Measurements from ENCODE around the gene SULF2.
A peak's percentile ranks its signal among the peaks of the same experiment; 100 is the strongest.

SULF2 gene

GRCh38 chr20:47737923-47738322, 47.4 kb downstream of the SULF2 start:
- no peak for DNase-seq (ENCODE audit: low read depth in 2 of 2)

GRCh38 chr20:47736570-47737152, 48.6 kb downstream of the SULF2 start:
- DNase-seq (ENCODE audit: low read depth in 2 of 2), result no peak

- no peak for DNase-seq (ENCODE audit: low read depth in 2 of 2)
Observed at GRCh38 chr20:47735412-47736400, 49.6 kb downstream of the SULF2 start.

GRCh38 chr20:47734870-47735269, 50.4 kb downstream of the SULF2 start:
- no peak for DNase-seq (ENCODE audit: low read depth in 2 of 2)

DNA sequence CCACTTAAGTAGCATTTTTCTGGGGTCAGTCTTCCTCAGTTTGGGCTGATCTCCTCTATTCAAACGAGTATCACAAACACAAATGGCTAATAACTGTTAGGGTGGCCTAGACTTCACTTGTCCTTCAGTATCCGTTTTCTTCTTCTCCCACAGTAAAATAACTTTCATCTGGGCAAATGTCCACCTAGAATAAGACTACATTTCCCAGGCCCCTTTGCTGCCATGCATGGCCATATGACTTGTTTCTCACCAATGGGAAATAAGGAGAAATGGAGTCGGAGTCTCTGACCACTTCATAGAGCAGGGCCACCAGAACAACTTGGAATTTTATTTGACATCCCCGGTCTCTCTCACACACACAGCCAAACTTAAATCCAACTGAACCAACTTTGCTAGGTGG, 51.4 kb downstream of the SULF2 start:
- DNase-seq (ENCODE audit: low read depth in 2 of 2), result no peak

DNA sequence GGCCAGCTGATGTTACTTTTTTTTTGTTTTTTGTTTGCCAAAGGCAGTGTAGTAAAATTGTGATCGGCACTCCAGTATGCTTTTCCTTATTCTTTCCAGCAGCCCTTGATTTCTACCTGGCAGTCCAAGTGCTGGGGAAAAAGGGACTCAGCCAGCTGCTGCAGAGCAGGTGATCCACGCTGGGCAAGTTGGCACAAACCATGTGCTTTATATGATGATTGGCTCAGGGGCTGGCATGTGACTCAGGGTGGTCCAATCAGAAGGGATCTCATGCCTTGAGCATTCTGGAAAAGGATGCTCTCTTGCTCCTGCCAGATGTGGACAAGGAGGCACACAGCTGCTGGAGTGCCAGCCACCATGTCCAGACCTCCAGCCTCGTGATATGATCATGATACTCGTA, 54.5 kb downstream of the SULF2 start:
- DNase-seq (ENCODE audit: low read depth in 2 of 2), result no peak

DNA sequence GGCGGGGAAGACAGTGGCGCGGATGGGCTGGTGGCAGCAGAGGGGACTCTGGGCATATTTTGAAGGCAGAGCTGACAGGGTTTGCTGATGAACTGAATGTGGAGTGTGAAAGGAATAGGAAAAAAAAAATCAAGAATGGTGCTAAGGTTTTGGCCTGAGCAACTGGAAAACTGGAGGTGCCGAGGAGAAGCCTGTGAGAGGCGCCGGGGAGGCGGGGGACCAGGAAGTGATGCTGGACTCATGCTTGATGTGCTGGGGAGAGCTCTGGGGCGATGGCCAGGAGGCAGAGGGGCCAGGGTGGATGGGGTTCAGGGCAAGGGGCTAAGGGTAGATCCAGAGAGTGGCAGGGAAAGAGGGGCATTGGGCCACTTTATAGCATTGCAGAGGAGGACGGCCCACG, 55.8 kb downstream of the SULF2 start:
- DNase-seq (ENCODE audit: low read depth in 2 of 2), result no peak

GRCh38 chr20:47727909-47728361, 57.3 kb downstream of the SULF2 start:
- DNase-seq (ENCODE audit: low read depth in 2 of 2), result no peak

- DNase-seq (ENCODE audit: low read depth in 2 of 2), result peak; percentile 26 to 37
Observed at GRCh38 chr20:47727170-47727880, 58.0 kb downstream of the SULF2 start.

DNA sequence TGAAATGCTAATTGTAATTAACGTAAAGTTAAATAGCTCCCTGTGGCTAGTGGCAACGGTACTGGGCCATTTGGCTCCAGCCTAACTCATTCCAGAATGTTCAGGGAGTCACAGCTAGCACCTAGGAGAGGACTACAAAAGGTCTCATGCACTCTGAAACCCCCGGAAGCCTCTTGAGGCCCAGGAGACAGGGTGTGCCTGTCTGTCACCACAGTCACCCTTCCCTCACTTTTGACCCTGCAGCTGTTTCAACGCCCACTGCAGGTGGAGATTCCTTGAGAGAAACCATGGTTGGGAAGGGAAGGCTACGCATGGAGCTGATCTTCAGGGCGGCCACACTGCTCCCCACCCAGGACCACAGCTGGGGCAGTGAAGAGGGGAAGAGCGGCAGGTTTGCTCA, 58.6 kb downstream of the SULF2 start:
- no peak for DNase-seq (ENCODE audit: low read depth in 2 of 2)

DNA sequence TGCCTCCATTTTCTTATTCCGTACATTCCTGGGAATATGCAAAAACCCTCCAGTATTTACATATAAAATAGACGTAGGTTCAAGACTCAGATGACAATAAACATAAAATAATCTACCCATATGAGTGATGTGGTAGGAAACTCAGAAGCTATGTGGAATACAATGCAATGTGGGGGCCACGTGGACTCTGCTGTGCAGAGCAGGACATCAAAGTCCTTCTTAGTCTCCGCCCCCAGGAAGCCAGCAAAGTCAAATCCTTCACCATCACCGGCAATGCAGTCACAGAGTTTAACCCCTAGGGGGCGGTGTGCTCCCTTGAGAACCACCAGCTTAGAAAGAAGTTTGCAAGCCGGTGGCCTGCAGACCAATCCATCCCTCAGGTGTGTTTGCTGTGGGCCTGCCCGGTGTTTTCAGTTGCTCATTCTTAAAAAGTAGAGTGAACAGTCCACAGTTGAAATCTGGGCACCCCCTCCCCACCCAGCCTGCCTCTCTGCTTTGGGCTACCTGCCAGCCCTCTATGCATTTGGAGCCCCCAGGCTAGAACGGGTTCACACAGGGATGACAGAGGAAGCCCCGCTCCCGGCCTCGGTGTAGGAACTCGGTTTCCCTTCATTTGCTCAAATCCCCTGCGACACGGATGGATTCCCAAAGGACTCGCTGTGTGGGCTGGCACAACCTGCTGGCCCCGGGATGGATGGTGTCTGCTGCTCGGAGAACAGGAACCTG, 59.9 kb downstream of the SULF2 start:
- peak; percentile 49 to 50 for DNase-seq (ENCODE audit: low read depth in 2 of 2)

DNA sequence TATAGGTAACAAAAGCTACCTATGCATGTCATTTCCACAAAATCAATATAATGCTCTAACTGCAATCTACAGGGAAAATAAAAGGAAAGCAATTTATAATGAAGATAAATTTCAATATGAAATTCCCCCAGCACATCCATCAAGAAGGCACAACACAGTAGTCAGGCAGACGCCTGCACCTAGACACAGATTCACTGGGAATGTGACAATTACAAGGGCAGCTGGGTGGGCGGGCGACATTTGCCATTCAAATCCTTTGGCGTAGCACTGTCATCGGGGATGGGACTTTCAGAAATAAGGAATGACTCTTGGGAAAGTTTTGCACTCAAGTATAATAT, 60.4 kb downstream of the SULF2 start:
- no peak for DNase-seq (ENCODE audit: low read depth in 2 of 2)

DNA sequence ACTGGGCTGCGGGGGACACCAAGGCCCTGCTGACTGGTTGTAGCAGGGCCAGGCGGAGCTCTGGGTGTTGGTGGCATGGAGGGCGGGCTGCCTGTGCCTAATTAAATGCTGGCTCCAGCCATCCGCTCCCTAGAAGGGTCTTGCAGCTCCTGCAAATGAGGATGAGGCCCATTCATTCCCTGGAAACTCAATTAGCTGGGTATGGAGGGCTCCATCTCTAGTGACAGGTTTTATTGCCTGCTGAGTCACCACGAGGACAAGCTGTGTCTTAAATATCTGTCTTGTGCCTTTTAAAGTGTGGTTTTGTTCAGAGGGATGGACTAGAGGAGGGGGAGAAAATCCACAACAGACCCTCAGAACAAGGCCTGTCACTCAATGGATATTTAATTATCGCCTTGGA, 60.9 kb downstream of the SULF2 start:
- DNase-seq (ENCODE audit: low read depth in 2 of 2), result no peak

- no peak for DNase-seq (ENCODE audit: low read depth in 2 of 2)
Observed at GRCh38 chr20:47723322-47723721, 62.0 kb downstream of the SULF2 start.

DNA sequence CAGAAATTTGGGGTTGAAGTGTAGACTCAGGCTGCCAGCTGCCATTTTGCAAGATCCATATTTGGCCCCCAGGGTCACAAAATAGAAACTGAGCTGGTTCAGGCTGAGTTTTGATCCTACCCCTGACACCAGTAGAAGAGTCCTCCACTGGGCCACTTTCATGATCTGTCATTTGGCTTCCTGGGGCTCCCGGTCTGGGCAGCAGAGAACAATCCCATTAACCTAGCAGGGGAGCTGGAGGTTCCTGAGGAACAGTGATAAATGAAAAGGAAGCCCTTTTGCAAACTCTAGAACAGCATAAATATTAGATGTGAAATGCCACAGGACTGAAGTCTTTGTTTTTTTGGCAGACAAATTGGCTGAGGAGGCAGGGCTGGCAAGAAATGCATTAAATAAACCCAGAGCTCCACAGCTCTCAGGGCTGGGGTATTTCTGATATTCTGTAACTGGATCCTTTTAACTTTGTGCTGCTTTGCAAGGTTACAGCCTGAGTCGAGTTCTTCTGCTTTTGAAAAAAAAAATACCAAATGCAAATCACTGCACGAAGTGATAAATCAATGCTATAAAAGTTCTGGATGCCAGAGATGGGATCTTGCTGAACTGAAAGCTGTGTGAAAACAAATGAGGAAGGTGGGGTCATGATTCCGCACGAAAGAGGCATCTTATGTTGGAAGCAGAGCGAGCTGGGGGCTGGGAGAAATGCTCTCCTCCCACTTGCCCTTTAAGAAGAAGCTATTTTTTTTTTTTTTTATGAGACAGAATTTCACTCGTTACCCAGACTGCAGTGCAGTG, 64.4 kb downstream of the SULF2 start:
- DNase-seq (ENCODE audit: low read depth in 2 of 2), result no peak

GRCh38 chr20:47719625-47720024, 65.7 kb downstream of the SULF2 start:
- DNase-seq (ENCODE audit: low read depth in 2 of 2), result no peak

DNA sequence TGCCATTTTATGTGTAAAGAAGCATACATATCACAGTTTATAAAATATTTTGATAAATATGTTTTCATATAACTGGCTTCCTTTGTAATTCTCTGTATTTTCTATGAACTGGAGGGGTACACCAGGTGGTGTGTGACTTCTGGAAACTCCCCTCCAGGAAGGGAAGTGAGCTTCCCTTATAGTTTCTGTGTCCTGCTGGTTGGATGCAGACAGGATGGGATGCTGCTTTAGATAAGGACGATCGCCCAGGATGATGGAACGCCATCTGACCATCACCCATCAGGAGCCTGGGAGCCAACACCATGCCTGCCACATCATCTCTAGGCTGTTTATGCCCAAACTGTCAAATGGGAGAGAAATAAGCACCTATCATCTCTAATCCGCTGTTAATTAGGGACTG, 66.1 kb downstream of the SULF2 start:
- DNase-seq (ENCODE audit: low read depth in 2 of 2), result no peak

DNA sequence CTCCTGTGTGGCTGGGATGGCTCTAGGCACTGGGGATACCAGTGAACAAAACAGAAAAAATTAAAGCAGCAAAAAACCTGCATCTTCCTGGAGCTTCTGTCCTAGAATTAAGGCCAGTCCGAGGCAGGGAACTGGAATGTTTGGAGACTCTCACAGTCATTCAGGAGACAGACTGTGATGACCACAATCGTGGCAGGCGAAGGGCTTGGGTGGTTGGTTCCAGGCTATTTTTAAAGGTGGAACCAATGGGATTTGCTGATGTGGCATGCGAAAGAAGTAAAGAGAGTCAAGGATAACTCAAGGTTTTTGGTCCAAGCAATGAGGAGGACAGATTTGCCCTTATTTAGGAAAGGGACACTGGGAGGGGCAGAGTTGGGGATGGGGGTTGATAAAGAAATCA, 66.9 kb downstream of the SULF2 start:
- DNase-seq (ENCODE audit: low read depth in 2 of 2), result no peak

- no peak for DNase-seq (ENCODE audit: low read depth in 2 of 2)
Observed at GRCh38 chr20:47717421-47717820, 67.9 kb downstream of the SULF2 start.

DNA sequence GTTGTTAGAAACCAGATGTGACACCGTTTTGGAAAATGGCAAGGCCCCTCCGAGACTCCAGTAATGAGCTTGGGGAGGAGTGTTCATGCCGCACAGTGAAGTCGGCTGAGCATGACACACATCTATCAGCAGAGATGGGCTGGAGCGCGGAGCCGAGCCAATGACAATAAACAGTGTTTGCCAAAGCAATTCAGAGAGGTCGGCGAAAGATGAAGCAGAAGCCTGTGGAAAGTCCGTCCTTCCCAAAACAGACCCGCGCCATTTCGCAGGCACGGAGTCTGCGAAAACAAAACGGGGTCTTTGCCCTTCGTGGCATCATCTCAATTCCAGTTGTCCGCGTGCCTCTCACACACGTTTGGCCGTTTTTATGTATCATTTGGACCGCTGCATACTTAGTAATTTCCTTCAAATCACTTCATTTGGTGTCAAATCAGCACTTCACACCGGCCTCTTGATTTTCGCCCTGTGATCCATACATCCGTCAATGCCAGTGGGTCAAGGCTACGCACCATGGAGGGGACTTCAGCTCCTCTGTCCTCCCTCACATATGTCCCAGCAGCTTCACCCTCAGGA, 71.3 kb downstream of the SULF2 start:
- no peak for DNase-seq (ENCODE audit: low read depth in 2 of 2)

- no peak for DNase-seq (ENCODE audit: low read depth in 2 of 2)
Observed at GRCh38 chr20:47713163-47713562, 72.1 kb downstream of the SULF2 start.
